Measurements from ENCODE around the gene DNAJB8. TPM values are rescaled to one million over a fixed set of nuclear protein-coding genes. Genes with fewer than 3 reads are reported as not detected.
A peak's percentile ranks its signal among the peaks of the same experiment; 100 is the strongest.

The DNAJB8 gene
- total and polyA plus RNA-seq, 9 of the 15 experiments (the other 6 are each of a cell fraction or from before 2014, with no cell fraction given), result not detected

DNA sequence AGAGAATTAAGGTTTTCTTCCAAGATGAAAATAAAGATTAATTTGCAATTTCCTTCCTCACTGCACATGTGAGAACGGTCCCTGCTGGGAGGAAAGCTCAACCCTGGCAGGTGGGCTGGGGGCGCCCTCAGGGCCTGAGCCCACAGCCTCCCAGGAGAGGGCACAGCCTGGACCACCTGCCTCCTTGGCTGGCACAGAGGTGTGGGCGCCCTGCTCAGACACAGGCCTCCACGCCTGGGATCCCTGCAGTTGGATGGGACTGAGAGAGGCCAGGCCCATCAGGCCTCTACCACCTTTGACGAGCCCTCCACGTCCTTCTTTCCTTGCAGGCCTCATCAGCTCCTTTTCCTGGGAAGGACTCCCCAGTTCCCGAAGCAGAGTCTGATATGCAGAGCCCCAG is 46.4 kb downstream of the DNAJB8 start:
- Histone ChIP-seq H3K27ac (ENCODE audit: extremely low read depth, low read depth, low read length) (peak overlapping the region; percentile 54; the same call in 2 of the 3 replicates), H3K9me1 (ENCODE audit: control insufficient read depth, insufficient read depth, low read length) (no peaks in the 10 kb centered on the region), H2AFZ (ENCODE audit: low read depth, low read length) (no peak overlapping the region), H3K4me1 (replicated peaks in 1 of 2; ENCODE audit: control insufficient read depth in 2 of 2, insufficient read depth in 2 of 2, low read length in 2 of 2) (peaks cover 60 to 88% of the 10 kb centered on the region in 2 experiments), H3K27me3 (ENCODE audit: control insufficient read depth in 2 of 2, insufficient read depth in 2 of 2, low read length in 2 of 2) (no peaks in the 10 kb centered on the region), H3K9ac (ENCODE audit: insufficient read depth in 1 of 2, low read depth in 2 of 2, low read length in 2 of 2) (peak overlapping the region in 1 of 2 experiments; percentile 75; a peak in 2 of 4 replicates), H3K4me2 (ENCODE audit: insufficient read depth, low read length) (no peak overlapping the region), H3K79me2 (ENCODE audit: control insufficient read depth, insufficient read depth, low read length) (peaks cover 26% of the 10 kb centered on the region), H3K36me3 (ENCODE audit: control insufficient read depth, insufficient read depth, low read length) (no peaks in the 10 kb centered on the region), H3K4me3 (no peak overlapping the region), H3K9me3 (replicated peaks; ENCODE audit: control insufficient read depth, insufficient read depth, low read depth, low read length) (peaks cover 2% of the 10 kb centered on the region; the same call in 1 of the 2 replicates), H4K20me1 (replicated peaks; ENCODE audit: control insufficient read depth, insufficient read depth, low read length) (no peaks in the 10 kb centered on the region)
- no peak for DNase-seq (ENCODE audit: extremely low read depth in 1 of 4, low spot score in 3 of 4)
- no peak for ATAC-seq
- ChIA-PET POLR2A (no interaction called here), CTCF (ENCODE audit: low intra/inter-chr PET ratio) (no interaction called here)
- intact Hi-C loops (cut with micrococcal nuclease) (no loop called here), in situ Hi-C loops (cut with MboI) (no loop called here)
- FAIRE-seq, result no peak
- TF ChIP-seq, protein P1, sequence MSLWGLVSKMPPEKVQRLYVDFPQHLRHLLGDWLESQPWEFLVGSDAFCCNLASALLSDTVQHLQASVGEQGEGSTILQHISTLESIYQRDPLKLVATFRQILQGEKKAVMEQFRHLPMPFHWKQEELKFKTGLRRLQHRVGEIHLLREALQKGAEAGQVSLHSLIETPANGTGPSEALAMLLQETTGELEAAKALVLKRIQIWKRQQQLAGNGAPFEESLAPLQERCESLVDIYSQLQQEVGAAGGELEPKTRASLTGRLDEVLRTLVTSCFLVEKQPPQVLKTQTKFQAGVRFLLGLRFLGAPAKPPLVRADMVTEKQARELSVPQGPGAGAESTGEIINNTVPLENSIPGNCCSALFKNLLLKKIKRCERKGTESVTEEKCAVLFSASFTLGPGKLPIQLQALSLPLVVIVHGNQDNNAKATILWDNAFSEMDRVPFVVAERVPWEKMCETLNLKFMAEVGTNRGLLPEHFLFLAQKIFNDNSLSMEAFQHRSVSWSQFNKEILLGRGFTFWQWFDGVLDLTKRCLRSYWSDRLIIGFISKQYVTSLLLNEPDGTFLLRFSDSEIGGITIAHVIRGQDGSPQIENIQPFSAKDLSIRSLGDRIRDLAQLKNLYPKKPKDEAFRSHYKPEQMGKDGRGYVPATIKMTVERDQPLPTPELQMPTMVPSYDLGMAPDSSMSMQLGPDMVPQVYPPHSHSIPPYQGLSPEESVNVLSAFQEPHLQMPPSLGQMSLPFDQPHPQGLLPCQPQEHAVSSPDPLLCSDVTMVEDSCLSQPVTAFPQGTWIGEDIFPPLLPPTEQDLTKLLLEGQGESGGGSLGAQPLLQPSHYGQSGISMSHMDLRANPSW (CRISPR knock-in tag; IDR thresholded peaks at IDR 0.05), result no peak
- TF ChIP-seq CTCF (IDR thresholded peaks at IDR 0.05 in 2 of 3, conservative IDR thresholded peaks at IDR 0.05 in 1 of 3; ENCODE audit: insufficient read depth in 2 of 3, low read depth in 1 of 3, low read length in 3 of 3) (no peak), MXI1 (IDR thresholded peaks at IDR 0.05; ENCODE audit: low read depth, low read length) (no peak), ZNF239 (CRISPR knock-in tag; IDR thresholded peaks at IDR 0.05) (peak; percentile 79)
- TF ChIP-seq, protein P2, sequence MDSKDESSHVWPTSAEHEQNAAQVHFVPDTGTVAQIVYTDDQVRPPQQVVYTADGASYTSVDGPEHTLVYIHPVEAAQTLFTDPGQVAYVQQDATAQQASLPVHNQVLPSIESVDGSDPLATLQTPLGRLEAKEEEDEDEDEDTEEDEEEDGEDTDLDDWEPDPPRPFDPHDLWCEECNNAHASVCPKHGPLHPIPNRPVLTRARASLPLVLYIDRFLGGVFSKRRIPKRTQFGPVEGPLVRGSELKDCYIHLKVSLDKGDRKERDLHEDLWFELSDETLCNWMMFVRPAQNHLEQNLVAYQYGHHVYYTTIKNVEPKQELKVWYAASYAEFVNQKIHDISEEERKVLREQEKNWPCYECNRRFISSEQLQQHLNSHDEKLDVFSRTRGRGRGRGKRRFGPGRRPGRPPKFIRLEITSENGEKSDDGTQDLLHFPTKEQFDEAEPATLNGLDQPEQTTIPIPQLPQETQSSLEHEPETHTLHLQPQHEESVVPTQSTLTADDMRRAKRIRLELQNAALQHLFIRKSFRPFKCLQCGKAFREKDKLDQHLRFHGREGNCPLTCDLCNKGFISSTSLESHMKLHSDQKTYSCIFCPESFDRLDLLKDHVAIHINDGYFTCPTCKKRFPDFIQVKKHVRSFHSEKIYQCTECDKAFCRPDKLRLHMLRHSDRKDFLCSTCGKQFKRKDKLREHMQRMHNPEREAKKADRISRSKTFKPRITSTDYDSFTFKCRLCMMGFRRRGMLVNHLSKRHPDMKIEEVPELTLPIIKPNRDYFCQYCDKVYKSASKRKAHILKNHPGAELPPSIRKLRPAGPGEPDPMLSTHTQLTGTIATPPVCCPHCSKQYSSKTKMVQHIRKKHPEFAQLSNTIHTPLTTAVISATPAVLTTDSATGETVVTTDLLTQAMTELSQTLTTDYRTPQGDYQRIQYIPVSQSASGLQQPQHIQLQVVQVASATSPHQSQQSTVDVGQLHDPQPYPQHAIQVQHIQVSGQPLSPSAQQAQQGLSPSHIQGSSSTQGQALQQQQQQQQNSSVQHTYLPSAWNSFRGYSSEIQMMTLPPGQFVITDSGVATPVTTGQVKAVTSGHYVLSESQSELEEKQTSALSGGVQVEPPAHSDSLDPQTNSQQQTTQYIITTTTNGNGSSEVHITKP (IDR thresholded peaks at IDR 0.05; ENCODE audit: partially characterized antibody), result no peak
- WGBS (ENCODE audit: insufficient coverage, low coverage, missing lambda C conversion rate), result 86% methylated on average over 4 of the region's 7 CpGs
- BruUV-seq (replicated peaks), result no TSS peak

Measured in K562 (cell line).